ENCODE measurements around the gene ADRA1B.

Gene ADRA1B

DNA sequence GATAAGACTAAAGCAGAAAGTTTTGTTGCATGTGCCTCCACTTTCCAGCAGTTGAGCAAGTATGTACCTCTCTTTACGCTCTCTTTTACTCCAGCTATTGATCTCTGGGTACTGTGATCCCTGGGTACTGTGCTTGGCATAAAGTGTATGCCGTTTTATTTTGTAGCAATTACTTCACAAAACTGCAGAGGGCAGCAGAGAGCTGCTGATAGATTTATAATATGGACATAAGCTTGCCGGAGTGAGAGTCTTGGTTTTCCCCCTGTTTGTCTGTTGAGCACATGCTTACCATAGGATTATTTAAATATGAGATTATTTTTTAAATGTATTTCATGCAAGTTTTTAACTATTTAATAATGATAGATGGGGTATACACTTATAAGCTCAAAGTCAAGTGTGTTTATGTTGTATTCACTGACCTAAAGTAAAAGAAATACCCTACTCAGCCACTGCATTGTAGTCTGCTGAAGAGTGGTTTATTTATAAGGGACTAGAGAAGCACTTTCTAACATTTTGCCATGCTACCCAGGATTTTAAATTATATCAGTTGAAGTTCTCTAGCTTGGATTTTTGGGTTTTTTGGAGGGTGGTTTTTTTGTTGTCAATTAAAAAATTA lies 105.7 kb downstream of the ADRA1B start:
- DNase-seq = peak; percentile 86
